Immature natural killer cell (primary cell): ENCODE data around the gene BBOF1. TPM values are rescaled to one million over a fixed set of nuclear protein-coding genes. Genes with fewer than 3 reads are reported as not detected.

Source experiments
- DNase-seq, 3 donors: peaks; one replicate each; pipeline ENCODE4 v3.0.0; 2022; ENCODE audit warnings: mixed read lengths in 1 of 3
- H3K27ac Mint-ChIP-seq, 6 donors: one replicate each; pipeline ENCODE4 v1.8.0; 2020; ENCODE audit warnings: mixed read lengths in 6 of 6, mild to moderate bottlenecking in 5 of 6, inconsistent platforms in 4 of 6, moderate library complexity in 3 of 6
- H3K27me3 Mint-ChIP-seq, 3 donors: one replicate each; pipeline ENCODE4 v1.8.0; 2020 to 2021; ENCODE audit warnings: low read depth in 3 of 3, mild to moderate bottlenecking in 3 of 3, mixed read lengths in 3 of 3, moderate library complexity in 3 of 3, inconsistent platforms in 1 of 3
- H3K36me3 Mint-ChIP-seq, 3 donors: one replicate each; pipeline ENCODE4 v1.8.0; 2020; ENCODE audit warnings: mixed read lengths in 3 of 3, inconsistent platforms in 2 of 3, mild to moderate bottlenecking in 2 of 3
- H3K4me1 Mint-ChIP-seq, 2 donors: one replicate each; pipeline ENCODE4 v1.8.0; 2020; ENCODE audit warnings: inconsistent platforms in 2 of 2, mild to moderate bottlenecking in 2 of 2, mixed read lengths in 2 of 2, moderate library complexity in 1 of 2
- H3K4me3 Mint-ChIP-seq, 5 donors: one replicate each; pipeline ENCODE4 v1.8.0; 2020; ENCODE audit warnings: mild to moderate bottlenecking in 5 of 5, mixed read lengths in 5 of 5, inconsistent platforms in 3 of 5, moderate library complexity in 3 of 5
- H3K9me3 Mint-ChIP-seq, 6 donors: one replicate each; pipeline ENCODE4 v1.8.0; 2020; ENCODE audit warnings: mild to moderate bottlenecking in 6 of 6, mixed read lengths in 6 of 6, inconsistent platforms in 4 of 6, moderate library complexity in 3 of 6
- polyA plus RNA-seq, 3 donors: library from polyadenylated mRNA; unstranded; fragments of 300-500 nt; fragmentation: Illumina TruSeq; gene quantifications; one replicate each; pipeline ENCODE4 v1.2.3, GENCODE V29; 2021

BBOF1 gene
- polyA plus RNA-seq, 3 donors from 2014 or later, result 1.6 to 4.0 (median 3.4) TPM

DNA sequence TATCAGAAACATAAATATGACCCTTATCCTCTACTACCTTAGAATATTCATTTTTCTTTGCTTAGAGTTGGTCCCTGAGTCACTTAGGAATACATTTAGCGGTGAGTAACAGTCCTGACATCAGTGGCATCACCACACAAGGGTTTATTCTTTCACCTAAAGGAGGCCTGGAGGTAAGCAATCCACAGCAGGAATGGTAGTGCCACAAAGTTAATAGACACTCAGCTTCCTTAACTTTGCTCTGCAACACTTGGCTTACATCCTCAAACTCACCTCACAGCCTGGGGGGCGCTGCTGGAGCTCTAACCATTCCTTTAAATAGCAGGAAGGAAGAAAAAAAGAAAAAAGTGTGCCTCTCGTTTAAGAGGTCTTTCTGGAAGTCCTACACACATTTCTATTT lies 29.1 kb downstream of the BBOF1 start:
- H3K27me3 Mint-ChIP-seq, result no peaks in the 10 kb centered on the region
- H3K4me1 Mint-ChIP-seq, result no peaks in the 10 kb centered on the region
- no peaks in the 10 kb centered on the region for H3K9me3 Mint-ChIP-seq
- no peak for DNase-seq
- no peaks in the 10 kb centered on the region for H3K36me3 Mint-ChIP-seq
- no peak overlapping the region for H3K27ac Mint-ChIP-seq
- no peak overlapping the region for H3K4me3 Mint-ChIP-seq

DNA sequence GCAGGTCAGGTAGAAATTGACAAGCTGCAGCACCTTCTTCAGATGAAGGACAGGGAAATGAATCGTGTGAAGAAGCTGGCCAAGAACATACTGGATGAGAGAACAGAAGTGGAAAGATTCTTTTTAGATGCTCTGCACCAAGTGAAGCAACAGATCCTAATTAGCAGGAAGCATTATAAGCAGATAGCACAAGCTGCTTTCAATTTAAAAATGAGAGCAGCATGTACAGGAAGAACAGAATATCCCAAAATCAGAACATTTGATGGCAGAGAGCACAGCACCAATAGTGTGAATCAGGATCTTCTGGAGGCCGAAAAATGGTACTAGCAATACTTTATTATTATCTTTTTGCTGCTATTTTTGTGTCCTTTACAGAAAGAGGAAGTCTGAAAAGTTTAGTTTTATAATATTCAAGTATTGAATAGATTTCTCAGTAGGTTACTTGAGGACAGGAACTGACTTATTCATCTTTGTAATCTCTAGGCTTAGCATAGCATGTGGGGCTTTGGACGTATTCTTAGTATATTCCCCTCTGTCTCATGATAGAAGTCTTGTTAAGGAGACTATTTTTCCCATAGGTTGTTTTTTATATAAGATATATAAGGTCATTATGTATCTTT lies 30.8 kb downstream of the BBOF1 start:
- Mint-ChIP-seq H3K36me3 (no peaks in the 10 kb centered on the region), H3K4me1 (no peaks in the 10 kb centered on the region), H3K27me3 (no peaks in the 10 kb centered on the region), H3K4me3 (no peak overlapping the region), H3K9me3 (no peaks in the 10 kb centered on the region), H3K27ac (no peak overlapping the region)
- DNase-seq, result no peak

- peaks cover 0 to 2% (median 1%) of the 10 kb centered on the region in 3 donors for H3K27me3 Mint-ChIP-seq
- no peaks in the 10 kb centered on the region for H3K4me1 Mint-ChIP-seq
- no peak overlapping the region for H3K4me3 Mint-ChIP-seq
- no peak for DNase-seq
- H3K9me3 Mint-ChIP-seq, result no peaks in the 10 kb centered on the region
- peaks cover 19 to 42% (median 23%) of the 10 kb centered on the region in 3 donors for H3K36me3 Mint-ChIP-seq
- peak overlapping the region in 1 of 6 donors; percentile 51 for H3K27ac Mint-ChIP-seq
Observed at GRCh38 chr14:74062809-74063150, 43.6 kb downstream of the BBOF1 start.

GRCh38 chr14:74064426-74064825 lies 45.3 kb downstream of the BBOF1 start:
- no peaks in the 10 kb centered on the region for H3K9me3 Mint-ChIP-seq
- DNase-seq, result no peak
- H3K27ac Mint-ChIP-seq, result no peak overlapping the region
- no peak overlapping the region for H3K4me3 Mint-ChIP-seq
- H3K36me3 Mint-ChIP-seq, result peaks cover 19 to 39% (median 23%) of the 10 kb centered on the region in 3 donors
- peaks cover 0 to 2% (median 1%) of the 10 kb centered on the region in 3 donors for H3K27me3 Mint-ChIP-seq
- no peaks in the 10 kb centered on the region for H3K4me1 Mint-ChIP-seq

- Mint-ChIP-seq H3K4me3 (no peak overlapping the region), H3K9me3 (no peaks in the 10 kb centered on the region), H3K4me1 (no peaks in the 10 kb centered on the region), H3K36me3 (peaks cover 19 to 35% (median 23%) of the 10 kb centered on the region in 3 donors), H3K27me3 (peaks cover 0 to 2% (median 1%) of the 10 kb centered on the region in 3 donors), H3K27ac (peak overlapping the region in 1 of 6 donors; percentile 26)
- no peak for DNase-seq
Observed at GRCh38 chr14:74064883-74065282, 45.7 kb downstream of the BBOF1 start.

DNA sequence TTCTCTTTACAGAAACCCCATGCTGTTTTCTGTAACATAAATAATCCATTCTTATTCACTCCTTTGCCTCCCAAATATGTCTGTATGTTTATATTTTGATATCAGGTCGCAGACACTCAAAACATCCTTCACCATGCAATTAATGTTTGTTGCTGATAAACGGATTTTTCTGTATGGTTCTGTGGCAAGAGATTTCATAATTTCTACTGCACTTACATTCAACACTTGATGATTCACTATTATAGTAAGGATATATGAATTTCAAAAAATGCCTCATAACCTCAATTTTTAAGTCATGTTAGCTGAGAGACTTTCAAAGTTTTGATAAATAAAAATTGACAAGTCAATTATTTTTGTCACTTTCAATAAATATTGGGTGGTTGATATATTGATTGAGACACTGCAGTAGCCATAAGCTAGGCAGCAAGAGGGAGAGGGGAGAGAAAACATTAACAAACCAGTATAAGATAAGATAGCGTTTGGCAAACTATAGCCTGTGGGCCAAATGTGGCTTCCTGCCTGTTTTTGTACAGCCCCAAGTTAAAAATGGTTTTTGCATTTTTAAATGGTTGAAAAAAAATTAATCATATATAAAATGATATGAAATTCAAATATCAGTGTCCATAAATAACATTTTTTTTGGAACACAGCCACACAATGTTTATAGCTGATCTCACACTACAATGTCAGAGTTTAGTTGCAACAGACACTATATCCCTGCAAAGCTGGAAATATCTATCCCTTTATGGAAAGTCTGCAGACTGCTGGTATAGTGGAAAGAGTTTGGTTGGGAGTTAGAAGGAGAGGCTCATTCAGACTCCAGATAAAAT lies 46.8 kb downstream of the BBOF1 start:
- Mint-ChIP-seq H3K4me3 (no peak overlapping the region), H3K27me3 (peaks cover 0 to 2% (median 1%) of the 10 kb centered on the region in 3 donors), H3K4me1 (no peaks in the 10 kb centered on the region), H3K27ac (no peak overlapping the region), H3K9me3 (no peaks in the 10 kb centered on the region), H3K36me3 (peaks cover 16 to 30% (median 25%) of the 10 kb centered on the region in 3 donors)
- DNase-seq, result no peak

DNA sequence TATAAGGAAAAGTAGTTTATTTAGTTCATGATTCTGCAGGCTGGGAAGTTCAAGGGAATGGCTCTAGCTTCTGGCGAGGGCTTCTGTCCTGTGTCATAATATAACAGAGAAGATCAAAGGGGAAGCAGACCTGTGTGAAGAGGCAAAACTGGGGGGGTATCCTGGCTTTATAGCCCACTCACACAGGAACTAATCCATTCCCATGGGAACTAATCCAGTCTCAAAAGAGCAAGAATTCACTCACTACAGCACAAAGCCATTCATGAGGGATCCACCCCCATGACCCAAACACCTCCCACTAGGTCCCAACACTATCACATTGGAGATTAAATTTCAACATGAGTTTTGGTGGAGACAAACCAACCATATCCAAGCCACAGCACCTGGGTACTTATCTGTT lies 58.3 kb downstream of the BBOF1 start:
- Mint-ChIP-seq H3K36me3 (peaks cover 0 to 5% (median 0%) of the 10 kb centered on the region in 3 donors), H3K27me3 (peaks cover 0 to 3% (median 0%) of the 10 kb centered on the region in 3 donors), H3K4me1 (no peaks in the 10 kb centered on the region), H3K27ac (no peak overlapping the region), H3K4me3 (no peak overlapping the region), H3K9me3 (no peaks in the 10 kb centered on the region)
- DNase-seq, result no peak

DNA sequence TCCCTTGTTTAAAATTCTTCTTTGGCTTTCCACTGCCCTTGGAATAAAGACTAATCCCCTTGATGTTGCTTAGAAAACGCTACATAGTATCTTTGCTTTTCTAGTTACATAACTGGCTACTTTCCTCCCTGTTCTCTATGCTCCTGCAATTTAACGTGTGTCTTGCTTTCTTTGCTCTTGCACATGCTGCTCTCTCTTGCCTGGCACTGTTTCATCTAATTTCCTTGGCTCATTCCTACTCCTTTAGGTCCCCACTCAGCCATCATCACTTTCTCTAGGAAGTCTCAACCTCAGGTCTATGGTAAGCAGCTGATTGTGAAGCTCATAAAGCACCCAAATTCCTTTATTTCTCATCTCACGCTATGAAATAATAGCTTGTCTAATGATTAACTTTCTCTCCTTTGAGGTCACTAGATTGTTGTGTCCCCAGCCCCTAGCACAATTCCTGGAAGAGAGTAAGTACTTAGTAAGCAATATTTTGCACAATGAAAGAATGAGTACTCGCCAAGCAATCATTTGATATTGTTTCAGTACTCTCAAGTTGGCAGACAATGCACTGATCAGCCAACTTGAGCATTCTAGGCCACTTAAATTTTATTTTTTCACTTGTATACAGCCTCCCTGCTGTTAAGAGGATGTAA lies 61.8 kb downstream of the BBOF1 start:
- H3K4me3 Mint-ChIP-seq, result no peak overlapping the region
- H3K27ac Mint-ChIP-seq, result no peak overlapping the region
- peaks cover 6 to 11% (median 8%) of the 10 kb centered on the region in 3 donors for H3K27me3 Mint-ChIP-seq
- no peaks in the 10 kb centered on the region for H3K36me3 Mint-ChIP-seq
- no peak for DNase-seq
- no peaks in the 10 kb centered on the region for H3K9me3 Mint-ChIP-seq
- peaks cover 30 to 32% of the 10 kb centered on the region in 2 donors for H3K4me1 Mint-ChIP-seq

GRCh38 chr14:74081491-74081890 lies 62.3 kb downstream of the BBOF1 start:
- no peaks in the 10 kb centered on the region for H3K9me3 Mint-ChIP-seq
- H3K27ac Mint-ChIP-seq, result no peak overlapping the region
- no peak overlapping the region for H3K4me3 Mint-ChIP-seq
- H3K4me1 Mint-ChIP-seq, result peaks cover 31 to 36% of the 10 kb centered on the region in 2 donors
- H3K36me3 Mint-ChIP-seq, result no peaks in the 10 kb centered on the region
- DNase-seq, result no peak
- peaks cover 6 to 11% (median 8%) of the 10 kb centered on the region in 3 donors for H3K27me3 Mint-ChIP-seq

- H3K4me3 Mint-ChIP-seq, result peak overlapping the region in 4 of 5 donors; percentile 94 to 100 (median 97)
- DNase-seq, result no peak
- H3K27ac Mint-ChIP-seq, result peak overlapping the region in 5 of 6 donors; percentile 22 to 97 (median 36)
- peaks cover 31 to 42% of the 10 kb centered on the region in 2 donors for H3K4me1 Mint-ChIP-seq
- peaks cover 6 to 11% (median 8%) of the 10 kb centered on the region in 3 donors for H3K27me3 Mint-ChIP-seq
- H3K36me3 Mint-ChIP-seq, result no peaks in the 10 kb centered on the region
- H3K9me3 Mint-ChIP-seq, result no peaks in the 10 kb centered on the region
Observed at GRCh38 chr14:74083161-74083560, 64.0 kb downstream of the BBOF1 start.

DNA sequence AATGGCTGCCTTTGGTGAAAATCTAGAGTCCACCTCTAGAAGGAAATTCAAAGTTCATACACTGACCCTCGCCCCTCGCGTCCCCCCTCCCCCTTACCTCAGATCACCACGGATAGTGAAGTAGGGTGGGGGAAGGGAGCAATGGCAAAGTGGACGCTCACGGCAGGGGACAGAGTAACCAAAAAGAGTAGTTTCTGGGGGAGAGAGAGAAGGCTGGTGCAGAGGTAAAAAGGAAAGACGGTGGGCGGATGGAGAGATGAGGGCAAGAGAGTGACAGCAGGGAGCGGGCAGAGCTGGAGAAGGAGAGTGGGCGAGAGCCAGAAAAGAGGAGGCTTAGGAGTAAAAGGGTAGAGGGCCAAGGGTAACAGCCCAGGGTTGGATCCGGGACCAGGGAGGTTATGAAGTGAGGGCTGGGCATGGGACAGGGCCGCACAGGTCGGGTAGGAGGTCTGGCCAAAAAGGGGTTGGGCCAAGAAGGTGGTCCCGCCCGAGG lies 64.7 kb downstream of the BBOF1 start:
- Mint-ChIP-seq H3K4me1 (peaks cover 35 to 48% of the 10 kb centered on the region in 2 donors), H3K27ac (peak overlapping the region; percentile 81 to 97 (median 92)), H3K4me3 (peak overlapping the region; percentile 94 to 100 (median 96)), H3K27me3 (peaks cover 6 to 12% (median 8%) of the 10 kb centered on the region in 3 donors), H3K36me3 (peaks cover 0 to 4% (median 2%) of the 10 kb centered on the region in 3 donors), H3K9me3 (no peaks in the 10 kb centered on the region)
- DNase-seq, result no peak

- peak within 1 kb of the TSS; percentile 94 to 100 (median 96) for H3K4me3 Mint-ChIP-seq
- H3K36me3 Mint-ChIP-seq, result peaks cover 0 to 10% (median 5%) of the 10 kb centered on the region in 3 donors
- H3K4me1 Mint-ChIP-seq, result peaks cover 39 to 54% of the 10 kb centered on the region in 2 donors
- DNase-seq, result peak; percentile 99 to 100 (median 100)
- H3K27ac Mint-ChIP-seq, result peak within 1 kb of the TSS; percentile 81 to 97 (median 92)
- no peaks in the 10 kb centered on the region for H3K9me3 Mint-ChIP-seq
- H3K27me3 Mint-ChIP-seq, result peaks cover 6 to 14% (median 8%) of the 10 kb centered on the region in 3 donors
Observed at GRCh38 chr14:74084277-74085046, 65.3 kb downstream of the BBOF1 start, which contains the start of the genes ALDH6A1 and LIN52. TSS of gene ALDH6A1 (minus strand) at chr14:74084453. CDS start at chr14:74084394, 59 bp downstream. TSS of gene LIN52 (plus strand) at chr14:74084956. CDS start at chr14:74084975, 19 bp downstream.
